HL-60/S4 treated with phorbol 12-myristate 13-acetate at 8.2 ng/mL for 4 days and 3 days (cell line): Measurements from ENCODE around the gene NUP62CL.
"Not testable (repeated sequence)": the region's sequence is repeated elsewhere in the genome, so short reads cannot be mapped to it uniquely, and the experiment has no call there.

Experiments
- in situ Hi-C: fragments of 300-500 bp; cut with MboI; formaldehyde crosslinking; loops from 2 replicates; pipeline ENCODE4 v1.15.0; 2022; ENCODE audit warnings: low sequenced_read_pairs

Gene NUP62CL, protein sequence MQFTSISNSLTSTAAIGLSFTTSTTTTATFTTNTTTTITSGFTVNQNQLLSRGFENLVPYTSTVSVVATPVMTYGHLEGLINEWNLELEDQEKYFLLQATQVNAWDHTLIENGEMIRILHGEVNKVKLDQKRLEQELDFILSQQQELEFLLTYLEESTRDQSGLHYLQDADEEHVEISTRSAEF

DNA sequence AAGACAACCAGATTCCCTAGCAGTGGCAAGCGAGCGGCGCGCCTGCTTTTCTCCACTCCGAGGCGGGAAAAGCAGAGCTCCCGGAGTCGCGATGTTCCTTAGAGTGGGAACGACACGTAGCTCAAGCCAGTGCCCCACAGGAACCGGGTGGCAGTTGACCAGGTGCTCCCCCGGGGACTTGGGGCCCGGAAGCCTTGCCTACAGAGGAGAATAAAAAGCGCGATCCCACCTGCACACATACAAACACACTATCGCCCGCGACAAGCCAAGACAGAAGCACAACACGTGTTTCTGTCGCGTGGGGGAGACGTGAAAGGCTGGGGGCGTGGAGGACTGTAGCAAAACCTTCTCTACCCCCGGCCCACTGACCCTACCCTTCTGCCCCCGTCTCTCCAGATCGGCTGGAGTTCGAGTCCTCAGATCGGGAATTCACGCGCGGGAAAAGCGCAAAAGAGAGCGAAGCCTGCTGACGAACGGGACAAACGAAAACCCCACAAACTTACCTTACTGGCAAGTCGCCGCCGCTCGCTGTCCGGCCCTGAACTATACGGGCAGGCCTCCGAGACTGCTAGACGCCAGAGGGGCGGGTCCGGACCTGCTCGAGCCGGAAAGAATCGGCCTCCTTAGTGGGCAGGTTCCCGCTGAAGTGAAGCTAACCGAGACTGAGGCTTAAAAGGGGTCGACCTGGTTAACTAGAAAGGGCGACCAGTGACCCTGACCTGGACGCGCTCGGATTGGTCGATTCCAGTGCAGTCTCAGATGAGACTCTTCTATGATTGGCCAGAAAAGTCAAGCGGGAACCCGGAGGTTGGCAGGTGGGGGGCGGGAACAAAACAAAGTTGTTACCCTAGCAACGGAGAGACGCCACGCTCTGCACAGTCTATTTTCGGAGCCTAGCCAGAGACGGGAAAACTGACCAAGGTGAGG, at the start of gene NUP62CL, which contains the start of gene DNAAF6:
TSS of gene NUP62CL (minus strand) at position 664 of the 927 bp plus-strand sequence. CDS start 31,287 bp downstream, outside the sequence.
TSS of gene DNAAF6 (plus strand) at position 842 of the 927 bp plus-strand sequence. CDS start 6,265 bp downstream, outside the sequence.
- in situ Hi-C loops: no loop called here

GRCh38 chrX:107228486-107228819, 22.2 kb upstream of the NUP62CL start:
- in situ Hi-C loops: no loop called here

- in situ Hi-C loops: no loop called here
These were observed 21.7 kb upstream of the NUP62CL start for GRCh38 chrX:107227780-107228485.

GRCh38 chrX:107226757-107227156, 20.5 kb upstream of the NUP62CL start:
- in situ Hi-C loops: no loop called here

- in situ Hi-C loops: no loop called here
These were observed 7.2 kb upstream of the NUP62CL start for GRCh38 chrX:107213477-107213876.

DNA sequence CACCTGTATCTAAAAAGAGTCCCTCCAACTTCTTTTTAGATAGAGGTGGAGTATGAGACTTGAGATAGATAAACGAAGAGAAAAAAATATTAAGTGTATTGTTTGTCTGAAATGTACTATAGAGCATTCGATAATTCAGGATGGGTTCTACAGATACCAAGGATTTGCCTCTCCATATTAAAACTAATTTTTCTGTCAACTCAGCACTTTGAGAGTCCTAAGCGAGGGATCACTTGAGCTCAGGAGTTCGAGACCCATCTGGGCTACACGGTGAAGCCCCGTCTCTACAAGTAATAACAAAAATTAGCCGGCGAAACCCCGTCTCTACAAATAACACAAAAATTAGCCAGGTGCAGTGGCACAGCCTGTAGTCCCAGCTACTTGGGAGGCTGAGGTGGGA, 1.7 kb upstream of the NUP62CL start:
- in situ Hi-C loops: no loop called here

DNA sequence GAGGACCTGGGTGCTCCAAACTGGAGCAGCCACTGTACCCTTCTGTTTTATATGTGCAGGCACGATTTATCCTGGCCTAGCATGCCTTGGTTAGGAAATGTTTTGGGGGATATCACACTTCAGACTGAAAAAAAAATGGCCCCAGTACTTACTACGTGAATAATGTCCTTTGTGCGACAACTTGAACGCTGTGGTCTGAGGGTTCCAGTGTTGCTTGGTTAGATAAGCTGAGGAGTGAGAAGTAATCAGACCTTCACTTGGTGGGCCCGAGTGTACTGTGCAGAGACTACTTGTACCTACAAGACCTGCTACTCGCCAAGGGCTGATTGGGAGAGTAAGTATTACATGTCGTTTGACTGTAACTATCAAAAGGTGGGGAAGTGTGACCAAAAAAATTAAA, 856 bp upstream of the NUP62CL start:
- in situ Hi-C loops: no loop called here

- in situ Hi-C loops: no loop called here
These were observed 448 bp upstream of the NUP62CL start for GRCh38 chrX:107206697-107207065.

GRCh38 chrX:107204068-107204605, 2.1 kb downstream of the NUP62CL start:
- in situ Hi-C loops: no loop called here

DNA sequence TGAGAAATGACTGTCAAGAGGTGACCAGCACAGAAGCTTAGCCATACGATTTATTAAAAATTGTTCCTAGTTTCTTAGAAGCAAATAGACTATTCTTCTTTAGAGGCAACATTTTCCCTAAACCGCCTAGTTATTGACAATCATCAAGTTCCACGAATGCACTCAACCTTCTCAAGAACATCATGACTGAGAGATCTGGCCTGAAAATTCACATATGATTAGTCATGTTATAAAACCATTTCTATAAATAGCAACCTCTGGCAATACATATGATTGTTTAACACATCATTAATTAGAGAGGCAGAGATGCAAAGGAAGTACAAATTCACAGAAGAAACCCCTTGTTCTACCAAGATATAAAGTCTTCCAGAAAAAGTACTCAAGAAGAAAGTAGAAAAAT, 6.7 kb downstream of the NUP62CL start:
- in situ Hi-C loops: no loop called here

- in situ Hi-C loops: not testable (repeated sequence)
These were observed 8.2 kb downstream of the NUP62CL start for GRCh38 chrX:107198074-107198473.

- in situ Hi-C loops: no loop called here
These were observed 8.9 kb downstream of the NUP62CL start for GRCh38 chrX:107197319-107197718.

DNA sequence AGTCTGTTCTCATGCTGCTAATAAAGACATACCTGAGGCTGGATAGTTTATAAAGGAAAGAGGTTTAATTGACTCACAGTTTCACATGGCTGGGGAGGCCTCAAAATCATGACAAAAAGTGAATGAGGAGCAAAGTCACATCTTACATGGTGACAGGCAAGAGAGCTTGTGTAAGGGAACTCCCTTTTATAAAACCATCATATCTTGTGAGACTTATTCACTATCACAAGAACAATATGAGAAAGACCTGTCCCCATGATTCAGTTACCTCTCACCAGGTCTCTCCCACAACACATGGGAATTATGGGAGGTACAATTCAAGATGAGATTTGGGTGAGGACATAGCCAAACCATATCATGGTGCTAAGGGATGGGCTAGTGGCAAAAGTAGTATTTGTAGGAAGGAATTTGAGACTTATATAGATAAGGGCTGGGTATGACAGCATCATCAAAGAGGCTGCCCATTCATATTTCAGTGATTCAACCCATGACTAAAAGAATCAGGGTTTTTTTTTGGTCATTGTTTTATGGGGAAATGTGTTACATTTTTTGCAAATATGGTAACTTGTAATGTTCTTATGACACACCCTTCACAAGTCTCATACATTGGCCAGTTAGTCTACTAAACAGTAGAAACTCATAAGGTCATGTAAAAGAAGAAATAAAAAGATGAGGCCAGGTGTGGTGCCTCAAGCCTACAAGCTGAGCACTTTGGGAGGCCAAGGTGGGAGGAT, 34.7 kb downstream of the NUP62CL start:
- in situ Hi-C loops: no loop called here

GRCh38 chrX:107168712-107169111, 37.5 kb downstream of the NUP62CL start:
- in situ Hi-C loops: no loop called here

DNA sequence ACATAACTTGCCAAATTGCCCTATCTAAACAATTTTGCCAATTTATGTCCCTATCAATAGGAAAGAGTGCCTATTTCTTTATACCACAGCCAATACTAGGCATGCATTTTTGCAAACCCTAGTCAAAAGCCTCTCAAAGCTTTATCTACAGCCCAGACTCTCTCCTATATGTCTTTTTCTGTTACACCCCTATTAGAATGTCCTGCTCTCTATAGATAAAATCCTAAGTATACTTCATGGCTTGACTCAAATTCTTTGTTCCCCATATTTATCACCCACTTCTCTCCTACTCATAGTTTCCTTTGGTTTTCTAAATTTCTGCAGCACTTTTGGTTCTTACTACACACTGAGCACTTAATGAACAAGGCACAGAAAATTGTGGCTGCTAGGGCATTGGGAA, 38.0 kb downstream of the NUP62CL start:
- in situ Hi-C loops: no loop called here

- in situ Hi-C loops: no loop called here
These were observed 38.9 kb downstream of the NUP62CL start for GRCh38 chrX:107167163-107167921.

- in situ Hi-C loops: not testable (repeated sequence)
These were observed 48.6 kb downstream of the NUP62CL start for GRCh38 chrX:107157618-107158017.

DNA sequence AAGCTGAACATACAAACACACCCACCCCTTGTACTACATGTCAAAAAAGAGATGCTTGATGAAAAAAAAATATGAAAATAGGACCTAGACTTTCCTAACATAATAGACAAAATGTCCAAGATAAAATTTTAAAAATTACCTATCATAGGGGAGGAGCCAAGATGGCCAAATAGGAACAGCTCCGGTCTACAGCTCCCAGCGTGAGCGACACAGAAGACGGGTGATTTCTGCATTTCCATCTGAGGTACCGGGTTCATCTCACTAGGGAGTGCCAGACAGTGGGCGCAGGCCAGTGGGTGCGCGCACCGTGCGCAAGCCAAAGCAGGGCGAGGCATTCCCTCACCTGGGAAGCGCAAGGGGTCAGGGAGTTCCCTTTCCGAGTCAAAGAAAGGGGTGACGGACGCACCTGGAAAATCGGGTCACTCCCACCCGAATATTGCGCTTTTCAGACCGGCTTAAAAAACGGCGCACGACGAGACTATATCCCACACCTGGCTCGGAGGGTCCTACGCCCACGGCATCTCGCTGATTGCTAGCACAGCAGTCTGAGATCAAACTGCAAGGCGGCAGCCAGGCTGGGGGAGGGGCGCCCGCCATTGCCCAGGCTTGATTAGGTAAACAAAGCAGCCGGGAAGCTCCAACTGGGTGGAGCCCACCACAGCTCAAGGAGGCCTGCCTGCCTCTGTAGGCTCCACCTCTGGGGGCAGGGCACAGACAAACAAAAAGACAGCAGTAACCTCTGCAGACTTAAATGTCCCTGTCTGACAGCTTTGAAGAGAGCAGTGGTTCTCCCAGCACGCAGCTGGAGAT, 50.4 kb downstream of the NUP62CL start:
- in situ Hi-C loops: not testable (repeated sequence)
